HG03571 (cell line): Measurements from ENCODE around the gene FAM107B.
A peak's percentile ranks its signal among the peaks of the same experiment; 100 is the strongest.
"Not testable (repeated sequence)": the region's sequence is repeated elsewhere in the genome, so short reads cannot be mapped to it uniquely, and the experiment has no call there.

Source experiments
- ATAC-seq: cut with Tn5 transposase; IDR thresholded peaks from one replicate; pipeline ENCODE4 v1.9.1; 2021; ENCODE audit not compliant: unreplicated experiment

FAM107B gene

DNA sequence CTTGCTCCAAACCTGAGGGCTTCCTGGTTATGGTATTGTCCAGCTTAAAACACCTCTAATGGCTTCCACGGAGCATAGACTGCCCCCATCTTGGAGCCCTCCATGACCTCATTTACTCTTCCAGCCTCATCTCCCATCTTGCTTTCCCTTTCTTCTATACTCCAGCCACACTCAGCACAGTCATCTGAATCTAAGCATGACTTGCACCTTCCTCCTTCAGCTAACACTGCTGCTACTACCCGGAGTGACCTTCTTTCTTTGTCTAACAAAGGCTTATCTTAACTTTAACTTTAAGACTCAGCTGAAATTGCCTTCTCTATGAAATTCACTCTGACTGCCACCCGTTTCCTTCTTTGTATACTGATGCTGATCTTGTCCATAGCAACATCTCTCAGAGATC is 135.1 kb downstream of the FAM107B start:
- no peak for ATAC-seq

DNA sequence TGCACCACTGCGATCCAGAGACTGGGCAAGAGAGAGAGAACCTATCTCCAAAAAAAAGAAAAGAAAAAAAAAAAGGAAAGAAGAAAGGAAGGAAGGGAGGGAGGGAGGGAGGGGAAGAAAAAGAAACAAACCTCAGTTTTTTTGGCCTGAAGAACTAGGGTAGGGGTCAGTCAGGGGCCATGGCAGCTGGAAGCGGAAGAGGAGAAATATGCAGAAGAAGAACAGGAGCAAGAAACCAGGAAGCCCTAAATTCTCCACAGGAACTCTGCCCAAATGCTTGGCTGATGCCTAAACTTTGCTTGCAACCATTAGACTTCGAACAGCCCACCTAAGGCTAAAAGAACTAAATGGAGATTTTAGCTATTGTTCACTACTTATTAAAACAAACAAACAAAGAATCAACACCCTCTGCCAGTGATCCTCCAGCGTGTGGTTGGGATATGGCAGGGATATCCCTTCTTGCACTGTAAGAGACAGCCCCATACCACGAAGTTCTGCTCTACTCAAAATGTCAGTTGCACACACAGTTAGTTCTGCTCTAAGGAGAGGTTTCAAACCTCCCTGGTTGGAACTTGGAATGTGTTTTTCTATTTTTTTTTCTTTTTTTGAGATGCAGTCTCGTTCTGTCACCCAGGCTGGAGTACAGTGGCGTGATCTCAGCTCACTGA is 139.5 kb downstream of the FAM107B start:
- ATAC-seq: no peak

- ATAC-seq: not testable (repeated sequence)
These were observed 140.1 kb downstream of the FAM107B start for GRCh38 chr10:14634572-14634971.

DNA sequence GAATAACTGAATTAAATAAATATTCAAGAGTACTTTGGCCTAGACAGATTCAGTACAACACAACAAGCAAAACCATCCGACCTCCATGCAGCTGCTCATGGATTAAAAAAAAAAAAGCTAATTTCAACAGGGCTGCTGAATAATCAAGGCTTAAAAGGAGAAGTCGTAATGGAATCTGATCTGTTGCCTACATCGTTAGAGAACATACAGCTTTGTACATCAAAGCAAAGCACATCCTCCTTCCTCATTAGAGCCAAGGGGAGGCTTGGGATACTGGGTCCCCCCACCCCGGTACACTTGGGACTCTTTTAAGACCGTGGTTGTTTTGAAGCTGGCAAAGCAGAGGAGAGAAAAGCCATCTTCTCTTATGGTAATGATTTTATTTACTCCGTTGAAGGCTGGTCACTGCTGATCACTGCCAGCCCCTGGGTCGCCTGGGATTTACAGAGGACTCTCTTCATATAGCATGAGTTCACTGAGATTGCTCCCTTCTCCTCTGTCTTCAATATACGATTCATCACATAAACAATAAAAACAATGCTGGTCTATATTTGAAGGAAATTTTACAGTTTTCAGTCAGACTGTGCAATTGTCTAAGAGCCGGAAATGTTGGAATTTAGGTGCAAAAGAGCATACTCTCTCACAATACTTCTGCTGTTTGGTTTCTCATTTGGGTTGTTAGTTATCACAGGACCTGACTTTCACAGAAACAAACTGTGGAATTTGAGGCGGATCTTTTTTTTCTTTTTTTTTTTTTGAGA is 148.8 kb downstream of the FAM107B start:
- no peak for ATAC-seq

DNA sequence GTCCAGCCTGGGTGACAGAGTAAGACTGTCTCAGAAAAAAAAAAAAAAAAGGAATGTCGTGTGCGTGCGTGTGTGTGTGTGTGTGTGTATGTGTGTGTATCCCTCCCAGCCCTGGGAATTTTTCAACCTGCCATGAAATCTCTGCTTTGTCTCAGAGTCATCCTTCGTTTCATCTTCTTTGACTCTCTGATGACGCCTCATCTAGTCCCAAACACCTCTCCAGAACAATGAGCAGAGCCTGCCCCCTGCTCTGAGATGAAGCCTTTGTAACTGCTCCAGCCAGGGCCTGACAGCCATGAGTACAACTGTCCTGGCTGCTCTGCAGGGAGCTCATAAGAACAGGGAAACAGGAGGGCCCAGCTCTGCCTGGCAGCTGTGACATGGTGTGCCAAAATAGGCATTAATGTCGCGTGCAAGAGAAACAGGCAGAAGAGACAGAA is 149.5 kb downstream of the FAM107B start:
- no peak for ATAC-seq

- ATAC-seq: no peak
These were observed 150.1 kb downstream of the FAM107B start for GRCh38 chr10:14624600-14624999.

- no peak for ATAC-seq
These were observed 150.8 kb downstream of the FAM107B start for GRCh38 chr10:14623931-14624330.

DNA sequence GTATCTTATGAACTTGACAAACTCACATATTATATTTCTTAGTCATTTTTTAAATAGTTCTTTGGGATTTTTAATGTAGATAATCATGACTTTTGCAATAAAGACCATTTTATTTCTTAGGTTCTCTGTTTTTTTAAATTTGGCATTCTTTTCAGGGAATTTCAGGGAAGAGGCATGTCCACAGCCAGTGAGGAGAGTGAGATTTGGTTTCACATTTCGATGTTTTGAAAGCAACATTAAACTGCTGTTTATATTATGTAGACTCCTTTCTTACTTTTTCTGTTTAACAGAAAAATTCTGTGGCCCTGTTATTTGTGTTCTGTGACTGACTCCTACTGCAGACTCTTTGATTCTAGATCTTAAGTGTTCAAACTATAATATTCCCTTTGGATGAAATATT is 153.7 kb downstream of the FAM107B start:
- no peak for ATAC-seq

DNA sequence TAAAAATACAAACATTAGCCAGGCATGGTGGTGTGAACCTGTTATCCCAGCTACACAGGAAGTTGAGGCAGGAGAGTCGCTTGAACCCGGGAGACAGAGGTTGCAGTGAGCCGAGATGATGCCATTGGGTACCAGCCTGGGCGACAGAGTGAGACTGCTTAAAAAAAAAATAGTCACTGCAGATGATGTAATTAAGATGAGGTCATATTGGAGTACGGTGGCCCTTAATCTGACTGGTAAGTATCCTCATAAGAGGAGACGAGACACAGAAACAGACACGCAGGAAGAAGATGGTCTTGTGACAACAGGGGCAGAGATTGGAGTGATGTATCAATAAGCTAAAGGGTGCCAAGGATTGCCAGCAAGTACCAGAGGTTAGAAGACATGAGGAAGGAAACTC is 156.0 kb downstream of the FAM107B start:
- no peak for ATAC-seq

GRCh38 chr10:14617852-14618251 is 156.8 kb downstream of the FAM107B start:
- ATAC-seq: no peak

DNA sequence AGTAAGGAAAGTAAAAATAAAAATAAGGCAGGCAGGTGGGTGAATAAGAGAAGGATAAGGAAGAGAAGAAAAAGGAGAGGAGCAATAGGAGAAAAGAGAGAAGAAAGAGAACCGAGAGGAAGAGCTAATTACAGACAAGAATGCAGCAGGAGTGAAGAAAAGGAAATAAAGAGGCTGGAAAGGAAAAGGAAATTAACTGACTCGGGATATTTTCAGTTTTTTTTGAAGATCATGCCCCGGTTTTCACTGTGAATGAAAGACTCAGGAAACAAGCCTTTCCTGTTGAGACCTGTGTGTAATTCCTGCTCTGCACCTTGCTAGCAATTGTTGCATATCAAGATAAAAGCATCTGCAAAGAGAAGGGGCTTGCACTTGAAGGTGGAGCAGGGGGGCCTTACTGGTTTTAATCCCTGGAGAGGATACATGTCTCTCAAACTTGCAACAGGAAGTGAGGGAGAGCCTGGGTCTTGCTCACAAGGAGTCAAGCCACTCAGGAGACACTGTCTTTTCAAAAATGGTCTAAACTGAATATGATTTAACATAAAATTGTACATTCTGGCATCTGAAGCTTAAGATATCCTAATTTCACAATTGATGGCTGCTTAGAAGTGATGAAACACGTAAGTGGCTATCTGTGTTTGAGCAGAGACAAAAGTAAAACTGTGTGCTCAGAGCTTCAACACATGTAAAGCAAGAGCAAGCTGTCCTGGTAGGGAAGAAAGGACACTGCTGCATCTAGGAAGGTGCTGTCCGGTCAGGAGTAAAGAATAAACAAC is 157.6 kb downstream of the FAM107B start:
- no peak for ATAC-seq

GRCh38 chr10:14616465-14616864 is 158.2 kb downstream of the FAM107B start:
- no peak for ATAC-seq

- ATAC-seq: no peak
These were observed 161.1 kb downstream of the FAM107B start for GRCh38 chr10:14613588-14613920.

- no peak for ATAC-seq
These were observed 161.7 kb downstream of the FAM107B start for GRCh38 chr10:14612873-14613587.

DNA sequence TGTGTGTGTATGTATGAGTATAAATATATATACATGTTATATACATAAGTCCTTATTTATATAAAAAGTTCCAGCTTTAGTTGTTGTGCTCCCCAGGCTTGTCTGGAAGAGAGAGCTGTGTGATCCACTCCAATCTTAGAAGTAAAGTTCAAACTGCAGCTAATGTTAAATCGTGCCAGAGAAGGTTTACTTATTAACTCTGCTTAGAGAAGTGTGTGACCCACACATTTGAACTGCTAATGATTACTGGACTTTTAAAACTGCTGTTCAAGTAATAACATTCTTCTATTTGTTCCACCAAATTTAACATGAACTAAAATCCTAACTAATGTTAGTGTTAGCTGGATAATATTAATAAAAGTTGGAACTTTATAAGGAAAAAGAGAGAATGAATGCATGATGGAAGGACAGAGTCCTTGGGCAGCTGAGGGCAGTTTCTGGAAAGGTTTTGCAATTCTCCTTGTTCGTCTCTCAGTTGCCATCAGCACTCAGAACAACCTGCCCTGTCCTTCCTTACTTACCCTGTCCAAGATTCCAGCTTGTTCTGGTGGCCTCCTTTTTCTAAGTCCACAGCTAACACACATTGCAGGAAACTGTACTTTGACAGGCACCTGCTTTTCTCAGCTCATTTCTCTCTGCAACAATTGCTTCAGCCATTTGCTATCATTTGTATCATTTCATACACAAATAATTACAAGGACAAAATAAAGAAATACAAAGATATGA is 162.6 kb downstream of the FAM107B start:
- peak; percentile 60 for ATAC-seq

GRCh38 chr10:14609178-14609577 is 165.5 kb downstream of the FAM107B start:
- ATAC-seq: no peak

- no peak for ATAC-seq
These were observed 166.2 kb downstream of the FAM107B start for GRCh38 chr10:14608381-14609001.

- ATAC-seq: no peak
These were observed 168.1 kb downstream of the FAM107B start for GRCh38 chr10:14606633-14607032.

DNA sequence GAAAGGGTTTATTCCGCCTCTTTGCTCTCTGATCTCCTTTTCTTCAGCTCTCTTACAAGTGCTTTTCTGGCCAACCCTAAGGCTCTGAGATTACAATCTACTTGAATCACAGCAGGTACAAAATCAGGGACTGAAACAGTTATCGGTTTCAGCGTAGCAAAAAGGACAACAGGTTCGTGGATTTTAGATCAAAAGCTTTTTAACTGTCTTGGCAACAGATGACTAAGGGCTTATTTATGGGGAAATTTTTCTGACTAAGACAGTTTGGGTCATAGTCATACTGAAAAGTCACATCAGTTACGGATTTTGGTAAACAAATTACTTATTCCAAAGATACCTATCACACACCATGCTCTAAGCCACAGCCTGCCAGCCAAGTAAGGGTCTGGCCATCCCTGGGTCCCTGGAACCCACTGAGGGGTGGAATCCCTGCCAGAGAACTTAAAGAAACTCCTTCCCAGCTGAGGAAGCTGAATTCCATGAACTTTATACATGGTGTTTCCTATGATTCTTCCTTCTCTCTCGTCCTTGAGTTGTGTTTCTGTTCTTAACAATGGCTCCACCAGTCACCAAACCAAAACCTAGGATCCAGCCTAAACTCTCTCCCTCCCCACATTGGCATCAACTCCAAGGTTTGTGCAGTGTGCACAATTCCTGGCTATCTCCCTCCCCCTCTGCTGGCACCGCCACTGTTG is 169.3 kb downstream of the FAM107B start:
- ATAC-seq: peak; percentile 41
